ENCODE data around the gene NR3C2. TPM values are rescaled to one million over a fixed set of nuclear protein-coding genes. Genes with fewer than 3 reads are reported as not detected.

NR3C2 gene
- total RNA-seq, 1 experiment from 2014 or later: 0.96 TPM

GRCh38 chr4:148216866-148217814 is 225.1 kb downstream of the NR3C2 start:
- CTCF ChIA-PET: no interaction called here
- H3K4me3 ChIP-seq: no peak overlapping the region
- peak overlapping the region; percentile 19; the same call in 1 of the 2 replicates for H3K4me2 ChIP-seq
- H3K27ac ChIP-seq: no peak overlapping the region
- no peaks in the 10 kb centered on the region for H3F3A ChIP-seq (ENCODE audit: insufficient read depth, low read depth)
- no peaks in the 10 kb centered on the region for H3K4me1 ChIP-seq (replicated peaks; ENCODE audit: insufficient read depth)
- H3K9me3 ChIP-seq (ENCODE audit: insufficient read depth, low read depth): no peaks in the 10 kb centered on the region
- BruUV-seq (replicated peaks): no TSS peak
- no peak for DNase-seq
- TF ChIP-seq CTCF (conservative IDR thresholded peaks at IDR 0.05) (no peak), EZH2 (IDR thresholded peaks at IDR 0.05; ENCODE audit: low read depth) (no peak)
- no peaks in the 10 kb centered on the region for H3K36me3 ChIP-seq (ENCODE audit: low read depth)
- intact Hi-C loops (cut with micrococcal nuclease; ENCODE audit: unreplicated experiment): no loop called here
- no peaks in the 10 kb centered on the region for H4K20me1 ChIP-seq (ENCODE audit: insufficient read depth)
- no peak overlapping the region for H2AFZ ChIP-seq
- POLR2A ChIA-PET (ENCODE audit: unreplicated experiment): interaction anchor here (0.6 kb wide), 1 partner anchor 814 kb away, joined by 3 read pairs; no protein-coding TSS in a partner anchor
- no peaks in the 10 kb centered on the region for H3K79me2 ChIP-seq (ENCODE audit: low read depth)
- no peaks in the 10 kb centered on the region for H3K9me2 ChIP-seq (ENCODE audit: insufficient read depth)
- no peaks in the 10 kb centered on the region for H3K27me3 ChIP-seq (ENCODE audit: insufficient read depth, low read depth)

GRCh38 chr4:148216321-148216720 is 225.9 kb downstream of the NR3C2 start:
- no peak overlapping the region for H3K27ac ChIP-seq
- no TSS peak for BruUV-seq (replicated peaks)
- no peak overlapping the region for H3K4me2 ChIP-seq
- intact Hi-C loops (cut with micrococcal nuclease; ENCODE audit: unreplicated experiment): no loop called here
- no peak overlapping the region for H2AFZ ChIP-seq
- no peaks in the 10 kb centered on the region for H3F3A ChIP-seq (ENCODE audit: insufficient read depth, low read depth)
- ChIA-PET CTCF (no interaction called here), POLR2A (ENCODE audit: unreplicated experiment) (interaction anchor here (0.6 kb wide), 1 partner anchor 815 kb away, joined by 3 read pairs; no protein-coding TSS in a partner anchor)
- no peaks in the 10 kb centered on the region for H3K36me3 ChIP-seq (ENCODE audit: low read depth)
- no peaks in the 10 kb centered on the region for H3K79me2 ChIP-seq (ENCODE audit: low read depth)
- no peaks in the 10 kb centered on the region for H4K20me1 ChIP-seq (ENCODE audit: insufficient read depth)
- H3K4me3 ChIP-seq: no peak overlapping the region
- no peak for DNase-seq
- no peaks in the 10 kb centered on the region for H3K27me3 ChIP-seq (ENCODE audit: insufficient read depth, low read depth)
- H3K9me2 ChIP-seq (ENCODE audit: insufficient read depth): no peaks in the 10 kb centered on the region
- H3K4me1 ChIP-seq (replicated peaks; ENCODE audit: insufficient read depth): no peaks in the 10 kb centered on the region
- no peak for TF ChIP-seq EZH2 (IDR thresholded peaks at IDR 0.05; ENCODE audit: low read depth)
- no peak for TF ChIP-seq CTCF (conservative IDR thresholded peaks at IDR 0.05)
- H3K9me3 ChIP-seq (ENCODE audit: insufficient read depth, low read depth): no peaks in the 10 kb centered on the region

- H3F3A ChIP-seq (ENCODE audit: insufficient read depth, low read depth): no peaks in the 10 kb centered on the region
- ChIA-PET CTCF (no interaction called here), POLR2A (ENCODE audit: unreplicated experiment) (no interaction called here)
- no peak overlapping the region for H3K4me3 ChIP-seq
- H4K20me1 ChIP-seq (ENCODE audit: insufficient read depth): no peaks in the 10 kb centered on the region
- no peak overlapping the region for H3K27ac ChIP-seq
- H3K9me2 ChIP-seq (ENCODE audit: insufficient read depth): no peaks in the 10 kb centered on the region
- intact Hi-C loops (cut with micrococcal nuclease; ENCODE audit: unreplicated experiment): no loop called here
- no peaks in the 10 kb centered on the region for H3K9me3 ChIP-seq (ENCODE audit: insufficient read depth, low read depth)
- H3K4me1 ChIP-seq (replicated peaks; ENCODE audit: insufficient read depth): no peaks in the 10 kb centered on the region
- DNase-seq: no peak
- no peak overlapping the region for H2AFZ ChIP-seq
- no peak overlapping the region for H3K4me2 ChIP-seq
- BruUV-seq (replicated peaks): no TSS peak
- H3K27me3 ChIP-seq (ENCODE audit: insufficient read depth, low read depth): no peaks in the 10 kb centered on the region
- TF ChIP-seq CTCF (conservative IDR thresholded peaks at IDR 0.05) (no peak), EZH2 (IDR thresholded peaks at IDR 0.05; ENCODE audit: low read depth) (no peak)
- H3K36me3 ChIP-seq (ENCODE audit: low read depth): no peaks in the 10 kb centered on the region
- no peaks in the 10 kb centered on the region for H3K79me2 ChIP-seq (ENCODE audit: low read depth)
Measured at GRCh38 chr4:148215202-148215601, 227.0 kb downstream of the NR3C2 start.

Measured in PC-9 (cell line).